ENCODE results near the gene CRK.

DNA sequence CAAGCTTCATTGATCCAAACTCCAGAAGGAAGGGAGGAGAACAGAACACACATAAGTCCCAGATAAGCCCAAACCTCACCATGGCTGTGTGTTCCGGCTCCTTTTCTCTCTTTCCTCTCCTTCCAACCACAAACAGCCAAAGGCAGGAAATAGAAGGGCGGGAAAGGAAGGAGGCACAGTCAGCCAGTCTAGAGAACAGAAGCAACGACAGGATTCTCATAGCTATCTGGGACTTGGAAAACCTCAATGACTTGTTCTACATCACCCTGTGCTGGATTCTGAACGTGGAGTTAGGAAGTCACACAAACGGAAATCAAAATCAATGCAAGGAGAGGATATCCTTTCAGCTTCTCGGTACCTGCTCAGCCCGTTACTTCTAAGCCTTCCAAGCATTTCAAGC is 9.0 kb downstream of the CRK start:
- TF ChIP-seq, protein P1, sequence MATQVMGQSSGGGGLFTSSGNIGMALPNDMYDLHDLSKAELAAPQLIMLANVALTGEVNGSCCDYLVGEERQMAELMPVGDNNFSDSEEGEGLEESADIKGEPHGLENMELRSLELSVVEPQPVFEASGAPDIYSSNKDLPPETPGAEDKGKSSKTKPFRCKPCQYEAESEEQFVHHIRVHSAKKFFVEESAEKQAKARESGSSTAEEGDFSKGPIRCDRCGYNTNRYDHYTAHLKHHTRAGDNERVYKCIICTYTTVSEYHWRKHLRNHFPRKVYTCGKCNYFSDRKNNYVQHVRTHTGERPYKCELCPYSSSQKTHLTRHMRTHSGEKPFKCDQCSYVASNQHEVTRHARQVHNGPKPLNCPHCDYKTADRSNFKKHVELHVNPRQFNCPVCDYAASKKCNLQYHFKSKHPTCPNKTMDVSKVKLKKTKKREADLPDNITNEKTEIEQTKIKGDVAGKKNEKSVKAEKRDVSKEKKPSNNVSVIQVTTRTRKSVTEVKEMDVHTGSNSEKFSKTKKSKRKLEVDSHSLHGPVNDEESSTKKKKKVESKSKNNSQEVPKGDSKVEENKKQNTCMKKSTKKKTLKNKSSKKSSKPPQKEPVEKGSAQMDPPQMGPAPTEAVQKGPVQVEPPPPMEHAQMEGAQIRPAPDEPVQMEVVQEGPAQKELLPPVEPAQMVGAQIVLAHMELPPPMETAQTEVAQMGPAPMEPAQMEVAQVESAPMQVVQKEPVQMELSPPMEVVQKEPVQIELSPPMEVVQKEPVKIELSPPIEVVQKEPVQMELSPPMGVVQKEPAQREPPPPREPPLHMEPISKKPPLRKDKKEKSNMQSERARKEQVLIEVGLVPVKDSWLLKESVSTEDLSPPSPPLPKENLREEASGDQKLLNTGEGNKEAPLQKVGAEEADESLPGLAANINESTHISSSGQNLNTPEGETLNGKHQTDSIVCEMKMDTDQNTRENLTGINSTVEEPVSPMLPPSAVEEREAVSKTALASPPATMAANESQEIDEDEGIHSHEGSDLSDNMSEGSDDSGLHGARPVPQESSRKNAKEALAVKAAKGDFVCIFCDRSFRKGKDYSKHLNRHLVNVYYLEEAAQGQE (IDR thresholded peaks at IDR 0.05; ENCODE audit: insufficient replicate concordance, low read depth) = no peak
- TF ChIP-seq, protein P2, sequence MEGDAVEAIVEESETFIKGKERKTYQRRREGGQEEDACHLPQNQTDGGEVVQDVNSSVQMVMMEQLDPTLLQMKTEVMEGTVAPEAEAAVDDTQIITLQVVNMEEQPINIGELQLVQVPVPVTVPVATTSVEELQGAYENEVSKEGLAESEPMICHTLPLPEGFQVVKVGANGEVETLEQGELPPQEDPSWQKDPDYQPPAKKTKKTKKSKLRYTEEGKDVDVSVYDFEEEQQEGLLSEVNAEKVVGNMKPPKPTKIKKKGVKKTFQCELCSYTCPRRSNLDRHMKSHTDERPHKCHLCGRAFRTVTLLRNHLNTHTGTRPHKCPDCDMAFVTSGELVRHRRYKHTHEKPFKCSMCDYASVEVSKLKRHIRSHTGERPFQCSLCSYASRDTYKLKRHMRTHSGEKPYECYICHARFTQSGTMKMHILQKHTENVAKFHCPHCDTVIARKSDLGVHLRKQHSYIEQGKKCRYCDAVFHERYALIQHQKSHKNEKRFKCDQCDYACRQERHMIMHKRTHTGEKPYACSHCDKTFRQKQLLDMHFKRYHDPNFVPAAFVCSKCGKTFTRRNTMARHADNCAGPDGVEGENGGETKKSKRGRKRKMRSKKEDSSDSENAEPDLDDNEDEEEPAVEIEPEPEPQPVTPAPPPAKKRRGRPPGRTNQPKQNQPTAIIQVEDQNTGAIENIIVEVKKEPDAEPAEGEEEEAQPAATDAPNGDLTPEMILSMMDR (IDR thresholded peaks at IDR 0.05; ENCODE audit: insufficient read depth, low read length) = no peak

Measured in HL-60 (cell line).